Measurements from ENCODE around the gene SNX27. TPM values are rescaled to one million over a fixed set of nuclear protein-coding genes. Genes with fewer than 3 reads are reported as not detected.
"Not testable (repeated sequence)": the region's sequence is repeated elsewhere in the genome, so short reads cannot be mapped to it uniquely, and the experiment has no call there.

SNX27 gene
- polyA plus RNA-seq, 4 donors = 19.7 to 27.7 (median 22.6) TPM

DNA sequence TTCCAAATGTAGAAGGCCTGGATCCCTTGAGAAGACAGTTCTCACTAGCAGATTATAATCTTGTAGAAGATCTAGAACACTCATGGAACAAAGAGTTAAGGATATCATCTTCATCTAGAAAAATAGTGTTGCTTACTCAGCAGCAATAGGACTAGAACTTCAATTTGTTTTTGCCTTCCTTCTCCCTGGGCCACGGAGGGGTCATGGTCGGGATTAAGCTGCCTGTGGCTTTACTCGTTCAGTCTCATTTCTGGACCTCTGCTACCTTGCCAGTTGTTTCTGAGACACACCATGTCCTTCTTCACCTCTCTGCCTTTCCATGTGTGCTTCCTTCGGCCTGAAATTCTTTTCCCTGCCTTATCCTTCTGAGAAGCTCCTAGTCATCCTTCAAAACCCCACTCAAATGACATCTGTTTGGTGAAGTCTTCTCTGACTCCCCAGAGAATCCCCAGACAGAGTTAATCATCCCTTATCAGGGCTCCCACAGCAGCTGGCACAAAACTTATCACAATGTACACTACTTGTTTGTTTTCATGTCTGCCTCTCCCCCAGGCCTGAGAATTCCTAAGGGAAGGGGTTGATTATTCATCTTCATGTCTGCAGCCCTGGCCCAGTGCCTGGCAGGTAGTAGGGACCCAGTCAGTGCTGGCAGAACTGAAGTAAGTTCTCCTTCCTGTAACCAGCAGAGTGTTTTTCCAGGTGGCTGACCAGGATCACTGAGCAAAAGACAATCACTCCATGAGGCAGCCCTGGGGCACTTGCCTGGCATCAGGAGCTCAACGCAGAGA lies 15.5 kb upstream of the SNX27 start:
- no peak for DNase-seq (ENCODE audit: low read depth in 4 of 4, low spot score in 3 of 4)

GRCh38 chr1:151602550-151602949 lies 9.3 kb upstream of the SNX27 start:
- DNase-seq (ENCODE audit: low read depth in 4 of 4, low spot score in 3 of 4) = not testable (repeated sequence)

- DNase-seq (ENCODE audit: low read depth in 4 of 4, low spot score in 3 of 4) = no peak
Observed at GRCh38 chr1:151604291-151604690, 7.6 kb upstream of the SNX27 start.

GRCh38 chr1:151606384-151606783 lies 5.5 kb upstream of the SNX27 start:
- DNase-seq (ENCODE audit: low read depth in 4 of 4, low spot score in 3 of 4) = no peak

DNA sequence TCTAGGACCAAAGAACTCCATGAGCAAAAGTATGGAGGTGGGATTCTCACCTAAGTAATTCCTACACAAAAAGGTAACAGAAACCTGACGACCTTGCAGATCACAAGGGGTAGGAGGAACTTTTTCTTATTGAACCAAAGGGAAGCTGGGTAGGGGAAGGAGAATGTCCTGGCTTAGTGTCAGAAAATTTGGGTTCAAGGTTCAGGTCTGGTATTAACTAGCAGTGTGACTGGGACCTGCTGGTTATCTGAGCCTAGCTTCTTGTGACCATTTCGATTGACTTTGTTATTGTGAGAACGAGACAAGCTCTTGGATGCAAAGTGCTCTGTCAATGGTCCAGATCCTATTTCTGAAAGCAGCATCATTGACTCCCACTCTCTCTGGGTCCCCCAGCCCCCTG lies 5.0 kb upstream of the SNX27 start:
- no peak for DNase-seq (ENCODE audit: low read depth in 4 of 4, low spot score in 3 of 4)

GRCh38 chr1:151610142-151610541 lies 1.7 kb upstream of the SNX27 start:
- no peak for DNase-seq (ENCODE audit: low read depth in 4 of 4, low spot score in 3 of 4)

DNA sequence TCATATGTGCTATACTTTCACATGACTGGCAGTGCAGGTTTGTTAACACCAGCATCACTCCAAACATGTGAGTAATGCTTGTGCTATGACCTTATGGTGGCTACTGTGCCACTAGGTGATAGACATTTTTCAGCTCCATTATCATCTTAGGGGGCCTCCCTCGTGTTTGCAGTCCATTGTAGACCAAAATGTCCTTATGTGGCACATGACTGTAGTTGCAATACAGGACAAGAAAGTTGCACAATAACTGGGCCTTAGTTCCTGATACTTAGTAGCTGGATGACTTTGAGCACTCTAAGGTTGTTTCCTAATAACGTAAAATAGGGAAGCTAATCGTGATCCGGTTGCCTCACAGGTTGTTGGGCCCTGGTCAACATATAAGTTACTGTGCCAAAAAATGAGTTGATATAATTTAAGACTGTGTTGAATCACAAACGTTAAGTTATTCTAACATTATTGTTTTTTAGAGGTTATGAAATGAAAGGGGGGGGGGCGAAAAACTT lies 511 bp upstream of the SNX27 start:
- DNase-seq (ENCODE audit: low read depth in 4 of 4, low spot score in 3 of 4) = no peak

DNA sequence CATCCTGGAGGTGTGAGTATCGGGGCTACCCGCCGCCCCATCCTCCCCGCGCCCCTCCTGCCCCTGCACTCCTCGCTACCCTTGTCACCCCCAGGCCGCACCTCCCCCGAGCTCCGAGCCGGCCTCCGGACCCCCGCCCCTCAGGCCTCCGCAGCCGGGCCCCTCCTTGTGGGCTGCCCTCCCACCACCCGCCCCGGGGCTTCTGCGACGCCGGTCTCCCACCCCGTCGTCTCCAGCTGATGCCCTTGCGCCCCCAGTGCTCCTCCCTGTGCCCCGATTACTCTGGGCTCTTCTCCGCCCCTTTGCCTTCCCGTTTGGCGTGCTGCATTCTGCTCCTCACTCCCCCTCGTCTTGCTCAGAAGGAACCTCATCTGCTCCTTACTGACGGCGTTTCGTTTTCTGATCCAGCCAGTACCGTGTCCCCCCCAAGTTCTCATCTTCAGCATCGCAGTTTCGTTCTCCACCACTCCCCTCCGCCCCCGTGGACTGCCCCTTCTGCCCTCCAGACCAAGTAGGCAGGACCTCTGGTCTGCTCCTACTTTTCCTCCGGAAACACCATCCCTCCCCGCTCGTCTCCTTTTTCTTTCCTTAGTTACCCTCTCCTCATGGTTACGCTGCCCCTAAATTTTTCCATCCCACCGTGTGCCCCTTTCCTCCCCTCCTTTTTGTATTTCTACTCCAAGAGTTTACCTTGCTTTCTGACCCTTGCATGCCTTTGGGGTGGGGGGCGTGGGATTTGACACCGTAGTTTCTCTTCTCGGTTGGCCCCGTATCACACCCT lies 841 bp downstream of the SNX27 start:
- no peak for DNase-seq (ENCODE audit: low read depth in 4 of 4, low spot score in 3 of 4)

DNA sequence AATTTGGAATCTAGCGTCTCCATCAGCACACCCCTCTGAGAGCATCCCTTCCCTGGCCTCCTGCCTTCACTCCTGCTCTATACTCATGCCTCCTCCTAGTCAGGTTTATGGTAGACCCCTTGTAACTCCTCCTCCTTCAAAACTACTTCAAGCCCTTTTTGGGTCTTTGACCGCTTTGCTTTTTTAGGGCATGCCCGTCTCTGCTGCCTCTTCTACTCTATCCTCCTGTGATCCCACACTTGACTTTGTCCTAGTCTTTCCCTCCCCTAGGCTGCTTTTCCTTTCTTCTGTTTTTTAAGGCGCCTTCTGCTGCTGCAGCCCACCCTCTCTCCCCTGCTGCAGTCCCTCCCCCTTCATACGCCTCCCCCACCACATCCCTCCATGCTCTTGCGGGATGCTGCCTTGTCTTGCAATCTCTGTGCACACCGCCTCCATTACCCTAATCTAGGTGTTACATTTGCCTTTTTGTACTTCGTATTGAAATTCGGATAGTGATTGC lies 1.5 kb downstream of the SNX27 start:
- DNase-seq (ENCODE audit: low read depth in 4 of 4, low spot score in 3 of 4) = no peak

DNA sequence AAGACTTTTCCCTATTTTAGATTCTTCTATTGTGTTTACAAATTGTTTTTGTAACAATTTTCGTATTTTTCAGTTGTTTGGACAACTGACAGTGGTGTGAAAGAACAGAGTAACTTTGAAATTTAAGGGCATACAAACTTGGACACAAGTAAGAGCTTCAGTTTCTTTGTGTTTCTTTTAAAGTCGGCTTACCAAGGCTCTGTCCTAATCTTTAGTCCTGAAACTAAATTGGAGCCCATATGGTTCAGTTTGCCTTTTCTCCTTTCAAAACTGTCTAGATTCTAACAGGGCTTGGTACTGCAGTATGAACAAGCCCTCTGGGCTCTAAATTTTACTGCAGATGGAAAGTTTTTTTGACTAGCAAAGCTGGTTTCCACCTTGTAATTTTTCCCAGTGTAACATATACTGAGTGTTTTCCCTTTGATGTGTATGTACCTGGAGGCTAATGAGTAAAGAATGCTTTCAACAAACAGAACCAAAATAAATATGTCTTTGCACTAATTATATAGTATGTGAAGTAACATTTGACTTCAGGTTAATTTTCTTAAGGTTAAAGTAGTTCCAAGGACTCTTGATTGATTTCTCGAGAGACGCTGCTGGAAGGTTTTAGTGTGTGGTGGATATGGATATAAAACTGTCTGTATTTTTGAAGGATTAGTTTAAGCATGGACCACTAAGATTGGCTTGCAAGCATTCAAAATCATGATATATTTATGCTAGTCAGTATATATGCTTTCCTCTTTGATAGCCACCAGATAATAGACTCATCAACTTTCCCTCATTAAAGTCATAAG lies 4.1 kb downstream of the SNX27 start:
- no peak for DNase-seq (ENCODE audit: low read depth in 4 of 4, low spot score in 3 of 4)

- no peak for DNase-seq (ENCODE audit: low read depth in 4 of 4, low spot score in 3 of 4)
Observed at GRCh38 chr1:151616505-151616849, 4.6 kb downstream of the SNX27 start.

DNA sequence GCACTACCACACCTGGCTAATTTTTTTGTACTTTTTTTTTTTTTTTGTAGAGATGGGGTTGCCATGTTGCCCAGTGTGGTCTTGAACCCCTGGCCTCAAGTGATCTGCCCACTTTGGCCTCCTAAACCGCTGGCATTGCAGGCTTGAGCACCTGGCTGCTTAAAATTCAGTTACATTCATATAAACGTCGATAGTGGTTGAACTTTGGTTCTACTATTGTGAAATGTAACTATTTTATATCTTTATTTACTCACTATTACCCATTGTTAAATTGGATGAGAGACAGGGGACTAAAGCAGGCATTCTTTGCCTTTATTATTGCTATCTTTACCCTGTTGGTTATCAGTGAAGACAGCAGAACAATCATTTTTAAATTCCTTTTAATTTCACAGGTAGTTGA lies 6.2 kb downstream of the SNX27 start:
- DNase-seq (ENCODE audit: low read depth in 4 of 4, low spot score in 3 of 4) = no peak

- no peak for DNase-seq (ENCODE audit: low read depth in 4 of 4, low spot score in 3 of 4)
Observed at GRCh38 chr1:151618470-151618869, 6.6 kb downstream of the SNX27 start.

- not testable (repeated sequence) for DNase-seq (ENCODE audit: low read depth in 4 of 4, low spot score in 3 of 4)
Observed at GRCh38 chr1:151618996-151619395, 7.1 kb downstream of the SNX27 start.

DNA sequence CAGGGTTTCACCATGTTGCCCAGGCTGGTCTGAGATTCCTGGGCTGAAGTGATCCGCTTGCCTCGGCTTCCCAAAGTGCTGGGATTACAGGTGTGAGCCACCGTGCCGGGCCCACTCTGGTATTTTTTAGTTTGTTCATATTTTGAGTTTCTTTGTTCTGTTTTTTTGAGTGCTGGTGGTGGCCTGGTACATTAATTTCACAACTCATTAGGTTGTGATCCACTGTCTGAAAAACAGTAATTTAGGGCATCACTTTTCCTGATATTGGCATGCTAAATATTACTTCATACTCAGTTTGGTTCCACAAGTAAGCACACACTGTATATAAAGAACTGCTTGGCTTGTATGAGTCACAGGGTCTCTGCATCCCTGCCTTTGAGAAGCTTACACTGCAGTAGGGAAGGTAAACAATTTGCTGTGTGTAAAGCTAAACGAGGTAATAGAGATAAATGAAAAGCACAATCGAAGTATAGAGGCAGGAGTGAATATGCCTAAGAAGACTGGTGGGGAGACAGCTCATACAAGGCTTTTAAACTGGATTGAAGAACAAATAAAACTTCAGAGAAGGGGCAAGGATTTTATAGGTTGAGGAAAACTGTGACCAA lies 7.7 kb downstream of the SNX27 start:
- no peak for DNase-seq (ENCODE audit: low read depth in 4 of 4, low spot score in 3 of 4)

DNA sequence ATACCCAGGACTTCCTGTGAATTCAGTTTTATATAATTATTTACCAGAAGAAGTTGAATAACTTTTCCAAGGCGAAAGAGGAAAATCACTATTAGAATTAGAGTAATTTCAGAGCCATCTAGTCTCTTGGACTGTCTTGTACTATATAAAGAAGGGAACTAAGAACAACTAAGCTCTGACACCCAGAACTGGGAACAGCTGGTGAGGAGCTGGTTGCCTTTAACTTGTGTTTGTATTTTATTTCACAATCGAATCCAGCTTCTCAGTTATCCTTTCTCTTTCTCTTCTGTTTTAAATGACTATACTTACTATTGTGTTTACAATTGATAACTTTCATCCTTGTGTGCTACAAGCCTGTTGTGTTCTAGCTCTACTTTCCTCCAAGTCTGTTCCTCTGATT lies 8.4 kb downstream of the SNX27 start:
- DNase-seq (ENCODE audit: low read depth in 4 of 4, low spot score in 3 of 4) = no peak

GRCh38 chr1:151621351-151621750 lies 9.5 kb downstream of the SNX27 start:
- DNase-seq (ENCODE audit: low read depth in 4 of 4, low spot score in 3 of 4) = no peak

DNA sequence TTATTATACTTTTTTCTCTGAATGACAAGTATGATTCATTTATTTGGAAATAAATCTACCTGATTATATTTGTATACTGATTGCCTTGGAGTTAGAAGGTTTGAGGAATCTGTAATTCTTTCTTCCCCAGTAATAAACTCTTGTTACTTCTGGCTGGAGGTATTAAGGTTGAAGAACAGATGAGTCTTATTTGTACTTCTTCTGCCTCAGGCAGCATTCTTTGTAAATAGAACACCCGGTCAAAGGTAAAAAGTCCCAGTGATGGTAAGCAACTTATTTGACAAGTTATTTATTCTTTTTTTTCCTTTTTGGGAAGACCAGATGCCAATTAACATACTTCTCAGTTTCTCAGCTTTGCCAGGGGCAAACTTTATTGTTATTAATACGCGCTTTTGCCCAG lies 12.9 kb downstream of the SNX27 start:
- no peak for DNase-seq (ENCODE audit: low read depth in 4 of 4, low spot score in 3 of 4)

GRCh38 chr1:151626740-151627334 lies 15.0 kb downstream of the SNX27 start:
- no peak for DNase-seq (ENCODE audit: low read depth in 4 of 4, low spot score in 3 of 4)

DNA sequence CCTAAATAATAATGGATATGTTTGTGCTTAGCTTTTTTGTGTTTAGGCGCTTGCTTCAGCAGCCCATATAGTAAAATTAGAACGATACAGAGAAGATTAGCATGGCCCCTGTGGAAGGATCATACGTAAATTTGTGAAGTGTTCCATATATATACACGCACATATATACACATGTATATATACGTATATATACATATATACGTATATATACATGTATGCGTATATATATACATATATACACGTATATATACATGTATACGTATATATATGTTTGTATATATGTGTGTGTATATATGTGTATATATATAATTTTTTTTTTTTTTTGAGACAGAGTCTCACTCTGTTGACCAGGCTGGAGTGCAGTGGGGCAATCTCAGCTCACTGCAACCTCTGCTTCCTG lies 17.4 kb downstream of the SNX27 start:
- no peak for DNase-seq (ENCODE audit: low read depth in 4 of 4, low spot score in 3 of 4)

All from left renal pelvis (tissue), 4 donors.